Upper lobe of right lung (tissue), 1 donor: ENCODE data around the gene TOM1. TPM values are rescaled to one million over a fixed set of nuclear protein-coding genes. Genes with fewer than 3 reads are reported as not detected.

Experiments
- ATAC-seq: fragments of 200-7000 bp; cut with Tn5 transposase; one replicate; pipeline ENCODE4 v1.9.1; 2020; ENCODE audit warnings: mild to moderate bottlenecking, moderate library complexity
- DNase-seq: peaks from one replicate; pipeline ENCODE4 v3.0.0-alpha.2; 2020
- H3K27ac ChIP-seq: fragments of 200-600 bp; one replicate; pipeline ENCODE4 v1.8.0; 2022
- H3K27me3 ChIP-seq: fragments of 200-600 bp; one replicate; pipeline ENCODE4 v1.8.0; 2022; ENCODE audit warnings: mild to moderate bottlenecking
- H3K36me3 ChIP-seq: fragments of 200-600 bp; one replicate; pipeline ENCODE4 v1.8.0; 2022
- H3K4me1 ChIP-seq: fragments of 200-600 bp; one replicate; pipeline ENCODE4 v1.8.0; 2022
- H3K4me3 ChIP-seq: fragments of 200-600 bp; one replicate; pipeline ENCODE4 v1.8.0; 2022; ENCODE audit warnings: mild to moderate bottlenecking
- H3K9me3 ChIP-seq: fragments of 200-600 bp; one replicate; pipeline ENCODE4 v1.8.0; 2022
- CTCF ChIP-seq: fragments of 200-600 bp; IDR thresholded peaks from one replicate; pipeline ENCODE4 v1.8.0; 2022; ENCODE audit warnings: antibody characterized with exemption
- intact Hi-C: fragments of 100-400 bp; cut with DNase I; formaldehyde crosslinking; loops from one replicate; pipeline ENCODE4 v1.11.0; 2022
- total RNA-seq: library from RNA; stranded (reverse); fragmentation: NEBNext Ultra II Directional; extraction: Animal tissue kit (Norgen Biotek cat#: 25700); gene quantifications from one replicate; pipeline ENCODE4 v1.2.1, GENCODE V29; 2021
- donor health status: DM: no; HTN: yes; CAD: no; lungs with severe emphysema.

Gene TOM1
- total RNA-seq, 1 donor from 2014 or later = 101 TPM

DNA sequence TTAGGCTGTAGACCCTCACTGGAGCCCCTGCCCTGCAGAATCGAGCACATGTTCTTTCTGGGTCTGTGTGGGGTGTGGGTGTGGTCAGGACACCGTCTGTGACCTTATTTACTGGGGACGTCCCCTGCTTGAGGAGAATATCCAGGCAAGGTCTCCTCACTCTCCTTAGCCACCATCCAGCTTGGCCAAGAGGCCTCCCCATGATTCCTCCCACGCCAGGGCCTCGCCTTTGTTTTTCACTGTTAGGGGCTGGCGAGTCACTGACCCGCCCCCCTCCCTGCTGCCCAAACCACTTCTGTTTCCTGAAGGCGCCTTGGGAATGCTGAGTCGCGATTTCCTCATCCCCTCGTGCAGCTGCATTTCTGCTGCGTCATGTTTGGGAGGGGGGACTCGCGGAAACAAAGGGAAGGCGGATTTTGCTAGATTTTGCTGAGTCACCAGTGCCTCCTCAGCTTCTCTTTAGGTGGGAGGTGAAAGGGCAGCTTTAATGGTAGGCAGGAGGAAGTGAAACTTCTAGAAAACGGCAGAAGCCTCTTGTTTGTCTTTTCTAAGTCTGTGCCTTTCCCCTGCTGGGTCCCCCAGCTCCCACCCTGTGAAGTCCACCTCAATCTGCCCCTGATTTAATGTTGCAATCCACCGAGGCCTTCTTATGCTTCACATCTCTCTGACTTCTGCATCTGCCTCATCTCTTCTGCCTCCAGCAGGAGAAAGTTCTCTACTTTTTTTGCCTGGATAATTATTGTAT is 77.2 kb downstream of the TOM1 start:
- H3K27ac ChIP-seq = peak overlapping the region; percentile 77
- no peak for TF ChIP-seq CTCF
- DNase-seq (peak; percentile 93), ATAC-seq (peak; percentile 68)
- H3K27me3 ChIP-seq = no peaks in the 10 kb centered on the region
- H3K4me1 ChIP-seq = peaks cover 34% of the 10 kb centered on the region
- H3K4me3 ChIP-seq = no peak overlapping the region
- H3K9me3 ChIP-seq = no peaks in the 10 kb centered on the region
- H3K36me3 ChIP-seq = no peaks in the 10 kb centered on the region
- intact Hi-C loops = no loop called here

- DNase-seq (no peak), ATAC-seq (no peak)
- H3K27me3 ChIP-seq = no peaks in the 10 kb centered on the region
- TF ChIP-seq CTCF = no peak
- peak overlapping the region; percentile 77 for H3K27ac ChIP-seq
- no peaks in the 10 kb centered on the region for H3K36me3 ChIP-seq
- no peak overlapping the region for H3K4me3 ChIP-seq
- intact Hi-C loops = no loop called here
- peaks cover 33% of the 10 kb centered on the region for H3K4me1 ChIP-seq
- no peaks in the 10 kb centered on the region for H3K9me3 ChIP-seq
Measured at GRCh38 chr22:35377735-35378134, 78.0 kb downstream of the TOM1 start.

DNA sequence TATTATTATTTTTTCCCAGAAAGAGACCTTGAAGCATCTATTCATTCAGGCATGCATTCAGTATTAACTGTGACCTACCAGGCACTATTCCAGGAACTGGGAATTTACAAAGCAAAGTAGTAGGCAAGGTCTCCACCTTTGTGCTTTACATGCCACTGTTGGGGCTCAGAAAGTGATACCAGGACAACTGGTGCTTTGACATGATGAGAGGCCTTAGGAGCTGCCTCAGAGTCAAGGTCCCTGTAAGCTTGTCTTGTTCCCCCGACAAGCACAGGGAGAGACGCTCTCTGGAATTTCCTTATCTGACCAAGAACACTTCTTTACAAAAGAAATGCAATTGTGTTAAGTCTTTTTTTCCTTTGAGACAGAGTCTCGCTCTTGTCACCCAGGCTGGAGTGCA is 78.9 kb downstream of the TOM1 start:
- intact Hi-C loops = no loop called here
- ATAC-seq (no peak), DNase-seq (no peak)
- Histone ChIP-seq H3K4me3 (no peak overlapping the region), H3K4me1 (peaks cover 34% of the 10 kb centered on the region), H3K9me3 (no peaks in the 10 kb centered on the region), H3K36me3 (no peaks in the 10 kb centered on the region), H3K27ac (no peak overlapping the region), H3K27me3 (no peaks in the 10 kb centered on the region)
- TF ChIP-seq CTCF = no peak

DNA sequence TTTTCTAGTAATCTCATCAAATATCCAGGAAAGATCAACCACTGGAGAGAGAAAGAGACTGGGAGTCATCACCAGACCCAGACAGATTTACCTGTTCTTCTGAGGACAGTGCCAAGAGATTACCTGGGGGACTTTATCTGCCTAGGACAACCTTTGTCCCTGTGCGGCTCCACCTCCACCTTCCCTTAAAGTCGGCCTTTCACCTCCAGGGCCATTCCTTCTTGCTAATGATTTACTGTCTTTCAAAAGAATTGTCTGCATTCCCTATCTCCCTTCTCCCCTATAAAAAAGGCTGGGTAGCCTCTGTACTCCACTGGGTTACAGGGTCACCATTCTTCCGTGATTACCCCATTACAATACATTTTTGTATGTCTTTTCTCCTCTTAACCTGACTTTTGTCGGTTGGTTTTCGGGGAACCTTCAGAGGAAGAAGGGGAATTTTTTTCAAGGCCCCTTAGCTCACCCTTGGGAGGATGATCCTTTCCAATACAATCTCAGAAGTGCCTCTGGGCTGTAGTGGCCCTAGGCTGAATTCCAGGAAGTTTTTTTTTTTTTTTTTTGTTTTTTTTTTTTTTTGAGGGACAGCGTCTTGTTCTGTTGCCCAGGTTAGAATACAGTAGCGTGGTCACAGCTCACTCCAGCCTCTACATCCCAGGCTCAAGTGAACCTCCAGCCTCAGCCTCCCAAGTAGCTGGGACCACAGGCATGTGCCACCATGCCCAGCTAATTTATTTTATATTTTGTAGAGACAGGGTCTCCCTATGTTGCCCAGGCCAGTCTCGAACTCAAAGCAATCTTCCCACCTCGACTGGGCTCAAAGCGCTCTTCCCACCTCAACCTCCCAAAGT is 79.7 kb downstream of the TOM1 start:
- Histone ChIP-seq H3K9me3 (no peaks in the 10 kb centered on the region), H3K4me3 (no peak overlapping the region), H3K27me3 (no peaks in the 10 kb centered on the region), H3K27ac (no peak overlapping the region), H3K4me1 (peaks cover 36% of the 10 kb centered on the region), H3K36me3 (no peaks in the 10 kb centered on the region)
- TF ChIP-seq CTCF = no peak
- DNase-seq = no peak
- intact Hi-C loops = no loop called here
- ATAC-seq = no peak

DNA sequence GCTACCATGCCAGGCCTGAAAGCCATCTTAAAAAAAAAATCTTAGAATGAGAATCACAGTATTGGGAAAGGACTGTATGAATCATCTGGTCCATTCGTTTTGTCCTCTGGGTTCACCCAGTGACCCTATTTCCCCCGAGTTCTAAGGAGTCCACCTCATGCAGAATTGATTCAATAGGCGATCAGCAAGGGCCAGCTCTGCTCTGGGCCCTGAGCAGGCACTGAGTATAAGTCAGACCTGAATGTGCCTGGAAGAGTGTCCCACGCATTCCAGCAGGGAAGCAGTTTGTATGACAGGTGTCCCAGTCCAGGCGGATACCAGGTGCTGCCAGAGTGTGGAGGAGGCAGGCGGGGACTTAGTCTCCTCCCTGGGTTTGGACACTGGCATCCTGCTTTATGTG is 80.3 kb downstream of the TOM1 start:
- Histone ChIP-seq H3K27me3 (no peaks in the 10 kb centered on the region), H3K9me3 (no peaks in the 10 kb centered on the region), H3K4me1 (peaks cover 36% of the 10 kb centered on the region), H3K36me3 (no peaks in the 10 kb centered on the region), H3K4me3 (no peak overlapping the region), H3K27ac (peak overlapping the region; percentile 49)
- TF ChIP-seq CTCF = no peak
- ATAC-seq (no peak), DNase-seq (no peak)
- intact Hi-C loops = no loop called here
